HEK293T (cell line): ENCODE data around the gene DKK2.

Source experiments
- ARNT ChIP-seq: fragments of 450-650 bp; IDR thresholded peaks from 2 replicates; pipeline ENCODE4 v1.6.1; 2017; ENCODE audit warnings: mild to moderate bottlenecking
- BHLHE40 ChIP-seq: fragments of 450-650 bp; IDR thresholded peaks from 2 replicates; pipeline ENCODE4 v1.6.1; 2016; ENCODE audit warnings: mild to moderate bottlenecking, moderate library complexity, borderline replicate concordance
- CTBP1 ChIP-seq: fragments of 450-650 bp; IDR thresholded peaks from 2 replicates; pipeline ENCODE4 v1.6.1; 2016; ENCODE audit warnings: borderline replicate concordance
- ELF4 ChIP-seq: fragments of 450-650 bp; IDR thresholded peaks from 2 replicates; pipeline ENCODE4 v1.6.1; 2017; ENCODE audit warnings: antibody characterized with exemption
- FOXM1 ChIP-seq: fragments of 450-650 bp; IDR thresholded peaks from 2 replicates; pipeline ENCODE4 v1.6.1; 2017; ENCODE audit warnings: mild to moderate bottlenecking, borderline replicate concordance
- NFRKB ChIP-seq: fragments of 450-650 bp; IDR thresholded peaks from 2 replicates; pipeline ENCODE4 v1.6.1; 2016; ENCODE audit warnings: mild to moderate bottlenecking, moderate library complexity
- SP1 ChIP-seq: fragments of 450-650 bp; IDR thresholded peaks from 2 replicates; pipeline ENCODE4 v1.6.1; 2017
- SUZ12 ChIP-seq: fragments of 450-650 bp; IDR thresholded peaks from 2 replicates; pipeline ENCODE4 v1.6.1; 2016; ENCODE audit warnings: mild to moderate bottlenecking
- TF ChIP-seq, protein P1 (sequence below): fragments of 450-650 bp; IDR thresholded peaks from 2 replicates; pipeline ENCODE4 v1.6.1; 2016

DNA sequence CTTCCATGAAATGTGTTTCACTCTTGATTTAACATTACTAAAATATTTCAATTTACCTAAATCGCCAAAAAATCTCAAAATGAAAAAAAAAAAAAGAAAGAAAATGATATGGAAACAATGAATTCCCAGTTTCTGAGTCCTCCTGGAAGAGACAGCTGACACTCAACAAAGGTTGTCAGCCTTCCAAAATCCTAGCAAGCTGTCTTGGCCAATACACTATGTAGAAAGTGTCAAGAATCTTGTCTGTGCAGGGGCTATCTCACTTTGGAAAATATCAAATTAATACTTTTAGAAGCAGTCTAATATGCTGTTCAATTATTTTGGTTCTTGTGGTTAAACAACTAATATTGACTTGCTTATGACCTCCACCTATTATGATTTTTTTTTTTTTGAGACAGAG lies 8.7 kb downstream of the DKK2 start:
- TF ChIP-seq FOXM1 (no peak), SP1 (no peak), SUZ12 (no peak), BHLHE40 (no peak), ELF4 (no peak), NFRKB (no peak), ARNT (no peak), CTBP1 (no peak)
- TF ChIP-seq, protein P1, sequence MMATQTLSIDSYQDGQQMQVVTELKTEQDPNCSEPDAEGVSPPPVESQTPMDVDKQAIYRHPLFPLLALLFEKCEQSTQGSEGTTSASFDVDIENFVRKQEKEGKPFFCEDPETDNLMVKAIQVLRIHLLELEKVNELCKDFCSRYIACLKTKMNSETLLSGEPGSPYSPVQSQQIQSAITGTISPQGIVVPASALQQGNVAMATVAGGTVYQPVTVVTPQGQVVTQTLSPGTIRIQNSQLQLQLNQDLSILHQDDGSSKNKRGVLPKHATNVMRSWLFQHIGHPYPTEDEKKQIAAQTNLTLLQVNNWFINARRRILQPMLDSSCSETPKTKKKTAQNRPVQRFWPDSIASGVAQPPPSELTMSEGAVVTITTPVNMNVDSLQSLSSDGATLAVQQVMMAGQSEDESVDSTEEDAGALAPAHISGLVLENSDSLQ, result no peak
